Measurements from ENCODE around the gene PBXIP1. TPM values are rescaled to one million over a fixed set of nuclear protein-coding genes. Genes with fewer than 3 reads are reported as not detected.

The PBXIP1 gene
- total and polyA plus RNA-seq, 2 of the 13 experiments (the other 11 are each of a cell fraction or from before 2014, with no cell fraction given) = 16.3 to 31.9 TPM

GRCh38 chr1:154958681-154959425 lies 3.0 kb upstream of the PBXIP1 start:
- CTCF ChIA-PET (ENCODE audit: low intra/inter-chr PET ratio, low total read pairs) = no interaction called here
- no peak overlapping the region for H3K9ac ChIP-seq (ENCODE audit: insufficient read depth, low read depth, low read length)
- no peak for DNase-seq (ENCODE audit: low spot score)
- H3K36me3 ChIP-seq (replicated peaks in 1 of 2; ENCODE audit: control insufficient read depth in 1 of 2, insufficient read depth in 2 of 2, low read length in 2 of 2) = peaks cover 6 to 23% of the 10 kb centered on the region in 2 experiments; a peak in 3 of 5 replicates
- POLR2A ChIA-PET = interaction anchor here (1.3 to 8.3 kb wide), 2 partner anchors 14 kb away, joined by 3 to 148 read pairs; partner anchors contain the start of genes CKS1B and SHC1
- no peak overlapping the region for H2AFZ ChIP-seq (ENCODE audit: low read length)
- no peak overlapping the region for H3K4me3 ChIP-seq (replicated peaks in 1 of 3; ENCODE audit: insufficient read depth in 1 of 3, low read depth in 2 of 3, low read length in 3 of 3)
- in situ Hi-C loops (cut with HindIII; ENCODE audit: extremely low pct_ligation_motif_present, low pct_unique_long_range_greater_than_20kb) = no loop called here
- peaks cover 51% of the 10 kb centered on the region for H3K4me1 ChIP-seq (ENCODE audit: insufficient read depth, low read length)
- peaks cover 17% of the 10 kb centered on the region for H3K79me2 ChIP-seq (ENCODE audit: insufficient read depth, low read length)
- no peak for ATAC-seq
- over 99% methylated on average over 11 of the region's 16 CpGs for WGBS (ENCODE audit: low lambda C conversion rate)
- no peaks in the 10 kb centered on the region for H4K20me1 ChIP-seq (ENCODE audit: insufficient read depth, low read length)
- intact Hi-C loops (cut with micrococcal nuclease; ENCODE audit: unreplicated experiment) = no loop called here
- TF ChIP-seq ZNF552 (CRISPR knock-in tag; IDR thresholded peaks at IDR 0.05; ENCODE audit: borderline replicate concordance) (no peak), AGO2 (optimal IDR thresholded peaks at IDR 0.05; ENCODE audit: low read depth, low read length) (peak; percentile 84), RBFOX2 (IDR thresholded peaks at IDR 0.05; ENCODE audit: low read depth, low read length) (0 out of 2 replicates have a peak, but pooled peaks have one; percentile 30)
- no peak for FAIRE-seq
- H3K9me3 ChIP-seq (ENCODE audit: low read length) = no peaks in the 10 kb centered on the region
- no peak overlapping the region for H3K4me2 ChIP-seq (ENCODE audit: low read depth, low read length)
- no peaks in the 10 kb centered on the region; a peak in 1 of 5 replicates for H3K27me3 ChIP-seq (ENCODE audit: control insufficient read depth in 1 of 2, insufficient read depth in 2 of 2, low read length in 2 of 2)
- BruUV-seq (replicated peaks) = no TSS peak
- no peak overlapping the region for H3K27ac ChIP-seq (ENCODE audit: extremely low read length, insufficient read depth, low read length)

- Histone ChIP-seq H3K9me3 (ENCODE audit: low read length) (no peaks in the 10 kb centered on the region), H4K20me1 (ENCODE audit: insufficient read depth, low read length) (no peaks in the 10 kb centered on the region), H3K4me2 (ENCODE audit: low read depth, low read length) (no peak overlapping the region), H3K27me3 (ENCODE audit: control insufficient read depth in 1 of 2, insufficient read depth in 2 of 2, low read length in 2 of 2) (no peaks in the 10 kb centered on the region; a peak in 1 of 5 replicates), H3K4me3 (replicated peaks in 1 of 3; ENCODE audit: insufficient read depth in 1 of 3, low read depth in 2 of 3, low read length in 3 of 3) (no peak overlapping the region), H3K36me3 (replicated peaks in 1 of 2; ENCODE audit: control insufficient read depth in 1 of 2, insufficient read depth in 2 of 2, low read length in 2 of 2) (peaks cover 4 to 15% of the 10 kb centered on the region in 2 experiments; a peak in 2 of 5 replicates), H3K4me1 (ENCODE audit: insufficient read depth, low read length) (peaks cover 51% of the 10 kb centered on the region), H2AFZ (ENCODE audit: low read length) (no peak overlapping the region), H3K9ac (ENCODE audit: insufficient read depth, low read depth, low read length) (no peak overlapping the region), H3K27ac (ENCODE audit: extremely low read length, insufficient read depth, low read length) (no peak overlapping the region), H3K79me2 (ENCODE audit: insufficient read depth, low read length) (peaks cover 17% of the 10 kb centered on the region)
- ATAC-seq = no peak
- WGBS (ENCODE audit: low lambda C conversion rate) = 100% methylated on average over 2 of the region's 2 CpGs
- TSS peak; percentile 14 for BruUV-seq (replicated peaks)
- ChIA-PET POLR2A (interaction anchor here (1.3 to 8.3 kb wide), 2 partner anchors 13 to 15 kb away, joined by 3 to 148 read pairs; partner anchors contain the start of genes CKS1B and SHC1), CTCF (ENCODE audit: low intra/inter-chr PET ratio, low total read pairs) (no interaction called here)
- FAIRE-seq = no peak
- intact Hi-C loops (cut with micrococcal nuclease; ENCODE audit: unreplicated experiment) = no loop called here
- in situ Hi-C loops (cut with HindIII; ENCODE audit: extremely low pct_ligation_motif_present, low pct_unique_long_range_greater_than_20kb) = no loop called here
- no peak for DNase-seq (ENCODE audit: low spot score)
- TF ChIP-seq GZF1 (CRISPR knock-in tag; IDR thresholded peaks at IDR 0.05) (no peak), ZNF687 (CRISPR knock-in tag; IDR thresholded peaks at IDR 0.05) (no peak), ZNF510 (CRISPR knock-in tag; IDR thresholded peaks at IDR 0.05; ENCODE audit: low read depth) (no peak), SOX13 (IDR thresholded peaks at IDR 0.05) (no peak), SOX13 (CRISPR knock-in tag; conservative IDR thresholded peaks at IDR 0.05 in 1 of 2, IDR thresholded peaks at IDR 0.05 in 1 of 2) (no peak), YEATS2 (CRISPR knock-in tag; IDR thresholded peaks at IDR 0.05; ENCODE audit: borderline replicate concordance) (no peak), KLF15 (CRISPR knock-in tag; IDR thresholded peaks at IDR 0.05; ENCODE audit: borderline replicate concordance) (no peak), ZNF263 (CRISPR knock-in tag; IDR thresholded peaks at IDR 0.05) (no peak), ZNF570 (CRISPR knock-in tag; IDR thresholded peaks at IDR 0.05; ENCODE audit: borderline replicate concordance) (no peak)
Observed at GRCh38 chr1:154958036-154958435, 2.1 kb upstream of the PBXIP1 start.
